Prostate gland (tissue), 2 donors: ENCODE measurements around the gene P2RY6. TPM values are rescaled to one million over a fixed set of nuclear protein-coding genes. Genes with fewer than 3 reads are reported as not detected.

Experiments
- DNase-seq: peaks from one replicate; pipeline ENCODE4 v3.0.0-alpha.2; 2019; ENCODE audit warnings: low spot score
- H3K27ac ChIP-seq, 2 donors: fragments of 200-600 bp; sonication (generic); 2 replicates each; pipeline ENCODE4 v1.5.1; 2017 to 2019
- H3K27me3 ChIP-seq: fragments of 200-600 bp; sonication (generic); replicated peaks from 2 replicates; pipeline ENCODE4 v1.5.1; 2019; ENCODE audit not compliant: insufficient read depth
- H3K36me3 ChIP-seq, 2 donors: fragments of 200-600 bp; sonication (generic); 1 replicate in 1 of 2; 2 replicates in 1 of 2; pipeline versions ENCODE4 v1.5.1 to v1.8.1; 2017 to 2019
- H3K4me1 ChIP-seq: fragments of 200-600 bp; sonication (generic); replicated peaks from 2 replicates; pipeline ENCODE4 v1.5.1; 2019
- H3K4me3 ChIP-seq, 2 donors: fragments of 200-600 bp; sonication (generic); 2 replicates each; pipeline ENCODE4 v1.5.1; 2017 to 2019
- H3K9me3 ChIP-seq: fragments of 200-600 bp; sonication (generic); 2 replicates; pipeline ENCODE4 v1.5.1; 2017
- POLR2A ChIP-seq: fragments of 450-650 bp; IDR thresholded peaks from one replicate; pipeline ENCODE4 v1.6.1; 2016; ENCODE audit warnings: antibody characterized with exemption, mild to moderate bottlenecking
- POLR2AphosphoS5 ChIP-seq: sonication (generic); formaldehyde crosslinking; IDR thresholded peaks from one replicate; pipeline ENCODE4 v1.6.1; 2017; ENCODE audit warnings: antibody characterized with exemption
- WGBS: methylation state at CpG from one replicate; pipeline ENCODE4 v1.1.5; 2018; 5-methylcytosine and 5-hydroxymethylcytosine counted together
- intact Hi-C: fragments of 100-400 bp; cut with DNase I; formaldehyde crosslinking; loops from one replicate; pipeline ENCODE4 v1.14.2; 2022
- total RNA-seq, 2 donors: library from RNA; depleted of rRNA; stranded (reverse); fragments of >200 nt; gene quantifications; one replicate each; pipeline ENCODE4 v1.1.0, GENCODE V29; 2016
- TF ChIP-seq, protein P1 (sequence below), 4 experiments: fragments of 200-600 bp in 2 of 4; fragments of 450-650 bp in 2 of 4; sonication (generic) in 2 of 4; IDR thresholded peaks; 1 replicate in 3 of 4; 2 replicates in 1 of 4; pipeline ENCODE4 v1.5.1; 2016 to 2019; ENCODE audit warnings: antibody characterized with exemption in 4 of 4, mild to moderate bottlenecking in 2 of 4, moderate library complexity in 2 of 4

P2RY6 gene
- total RNA-seq, 2 donors from 2014 or later = 0.64 to 3.5 TPM

GRCh38 chr11:73226297-73227006 lies 45.7 kb upstream of the P2RY6 start:
- no peaks in the 10 kb centered on the region for H3K4me1 ChIP-seq
- no peaks in the 10 kb centered on the region for H3K27me3 ChIP-seq
- H3K27ac ChIP-seq = no peak overlapping the region
- WGBS = 76% methylated on average over 8 of the region's 8 CpGs
- no peaks in the 10 kb centered on the region for H3K36me3 ChIP-seq
- intact Hi-C loops = no loop called here
- TF ChIP-seq POLR2A (no peak), POLR2AphosphoS5 (no peak)
- TF ChIP-seq, protein P1, sequence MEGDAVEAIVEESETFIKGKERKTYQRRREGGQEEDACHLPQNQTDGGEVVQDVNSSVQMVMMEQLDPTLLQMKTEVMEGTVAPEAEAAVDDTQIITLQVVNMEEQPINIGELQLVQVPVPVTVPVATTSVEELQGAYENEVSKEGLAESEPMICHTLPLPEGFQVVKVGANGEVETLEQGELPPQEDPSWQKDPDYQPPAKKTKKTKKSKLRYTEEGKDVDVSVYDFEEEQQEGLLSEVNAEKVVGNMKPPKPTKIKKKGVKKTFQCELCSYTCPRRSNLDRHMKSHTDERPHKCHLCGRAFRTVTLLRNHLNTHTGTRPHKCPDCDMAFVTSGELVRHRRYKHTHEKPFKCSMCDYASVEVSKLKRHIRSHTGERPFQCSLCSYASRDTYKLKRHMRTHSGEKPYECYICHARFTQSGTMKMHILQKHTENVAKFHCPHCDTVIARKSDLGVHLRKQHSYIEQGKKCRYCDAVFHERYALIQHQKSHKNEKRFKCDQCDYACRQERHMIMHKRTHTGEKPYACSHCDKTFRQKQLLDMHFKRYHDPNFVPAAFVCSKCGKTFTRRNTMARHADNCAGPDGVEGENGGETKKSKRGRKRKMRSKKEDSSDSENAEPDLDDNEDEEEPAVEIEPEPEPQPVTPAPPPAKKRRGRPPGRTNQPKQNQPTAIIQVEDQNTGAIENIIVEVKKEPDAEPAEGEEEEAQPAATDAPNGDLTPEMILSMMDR (IDR thresholded peaks at IDR 0.05) = no peak
- DNase-seq = no peak
- no peaks in the 10 kb centered on the region for H3K9me3 ChIP-seq
- H3K4me3 ChIP-seq = no peak overlapping the region

GRCh38 chr11:73227571-73228211 lies 44.4 kb upstream of the P2RY6 start:
- no peak overlapping the region for H3K4me3 ChIP-seq
- no peaks in the 10 kb centered on the region for H3K27me3 ChIP-seq
- H3K27ac ChIP-seq = peak overlapping the region in 1 of 2 donors; percentile 51
- 44% methylated on average over 11 of the region's 12 CpGs for WGBS
- no peaks in the 10 kb centered on the region for H3K36me3 ChIP-seq
- TF ChIP-seq POLR2AphosphoS5 = peak; percentile 88
- TF ChIP-seq POLR2A = no peak
- TF ChIP-seq, protein P1 (IDR thresholded peaks at IDR 0.05) = peak in 3 of 4 experiments; percentile 27 to 78 (median 66)
- H3K4me1 ChIP-seq = no peaks in the 10 kb centered on the region
- no peaks in the 10 kb centered on the region for H3K9me3 ChIP-seq
- peak; percentile 86 for DNase-seq
- intact Hi-C loops = no loop called here

DNA sequence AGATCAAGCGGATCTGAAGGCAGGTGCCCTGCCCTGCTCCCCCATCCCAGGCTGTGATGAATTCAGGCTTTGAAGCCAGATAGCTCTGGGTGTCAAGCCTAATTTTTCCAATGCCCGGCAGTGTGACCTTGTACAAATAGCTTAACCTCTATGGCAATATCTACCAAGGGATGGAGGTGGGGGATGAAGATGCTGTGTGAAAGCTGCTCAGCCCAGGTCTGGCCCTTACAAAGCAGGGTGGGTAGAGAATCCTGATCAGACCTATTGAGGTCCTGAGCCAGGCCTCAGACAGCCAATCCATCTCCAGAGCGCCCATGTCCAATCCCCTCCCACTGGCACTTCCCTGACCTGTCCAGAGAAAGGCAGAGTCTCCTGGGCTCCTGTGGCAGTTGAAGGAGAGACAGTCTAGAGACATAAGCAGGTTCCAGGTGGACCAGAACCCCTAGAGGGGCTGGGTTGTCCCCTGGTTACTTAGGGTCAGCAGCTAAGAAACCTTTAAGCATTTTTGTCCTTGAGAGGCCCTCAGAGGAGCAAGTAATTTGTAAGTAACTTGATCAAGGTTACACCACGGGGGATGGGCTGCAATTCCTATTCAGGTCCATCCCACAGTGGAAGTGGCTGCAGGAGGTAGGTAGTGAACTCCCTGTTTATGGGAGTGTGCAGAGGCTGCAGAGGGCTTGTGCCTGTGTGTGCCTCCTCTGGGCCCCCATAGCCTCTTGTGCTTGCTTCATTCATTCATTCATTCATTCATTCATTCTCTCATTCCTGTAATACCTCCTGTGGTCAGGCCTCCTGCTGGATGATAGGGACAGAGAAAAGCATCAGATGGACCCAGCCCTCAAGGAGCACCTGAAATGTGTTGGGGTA lies 43.6 kb upstream of the P2RY6 start:
- intact Hi-C loops = no loop called here
- 36% methylated on average over 4 of the region's 4 CpGs for WGBS
- Histone ChIP-seq H3K4me3 (no peak overlapping the region), H3K27me3 (no peaks in the 10 kb centered on the region), H3K36me3 (no peaks in the 10 kb centered on the region), H3K9me3 (no peaks in the 10 kb centered on the region), H3K4me1 (no peaks in the 10 kb centered on the region), H3K27ac (no peak overlapping the region)
- no peak for DNase-seq
- TF ChIP-seq POLR2AphosphoS5 (no peak), POLR2A (no peak)
- TF ChIP-seq, protein P1 (IDR thresholded peaks at IDR 0.05) = no peak

DNA sequence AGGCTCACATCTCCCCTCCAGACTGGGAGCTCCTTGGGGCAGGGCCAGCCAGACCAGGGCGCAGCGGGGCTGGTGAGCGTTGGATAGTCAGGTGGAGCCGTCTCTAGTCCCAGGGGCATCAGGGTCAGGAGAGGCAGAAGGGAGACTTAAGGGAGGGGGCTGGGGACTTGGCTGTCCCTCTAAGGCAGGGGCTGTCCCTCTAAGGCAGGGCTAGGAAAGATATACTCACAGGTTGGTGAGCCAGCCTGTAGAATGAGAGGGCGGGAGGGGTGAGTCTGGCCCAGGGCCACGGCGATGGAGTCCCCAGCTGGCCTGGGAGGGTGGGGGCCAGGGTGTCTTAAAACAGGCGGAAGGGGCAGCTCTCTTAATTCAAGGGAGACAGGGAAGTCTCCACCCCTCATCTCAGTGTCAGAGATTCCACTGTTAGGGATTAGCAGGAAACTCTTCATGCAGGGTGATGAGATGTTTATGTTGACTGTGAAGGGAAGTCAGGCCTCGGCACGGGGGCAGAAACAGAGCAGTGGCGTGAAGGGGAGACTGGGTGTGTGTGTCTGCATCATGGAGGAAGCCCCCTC lies 42.7 kb upstream of the P2RY6 start:
- Histone ChIP-seq H3K27ac (no peak overlapping the region), H3K36me3 (no peaks in the 10 kb centered on the region), H3K9me3 (no peaks in the 10 kb centered on the region), H3K4me1 (no peaks in the 10 kb centered on the region), H3K27me3 (no peaks in the 10 kb centered on the region), H3K4me3 (no peak overlapping the region)
- intact Hi-C loops = no loop called here
- TF ChIP-seq POLR2A (no peak), POLR2AphosphoS5 (no peak)
- TF ChIP-seq, protein P1 (IDR thresholded peaks at IDR 0.05) = no peak
- no peak for DNase-seq
- WGBS = 63% methylated on average over 11 of the region's 11 CpGs
